ENCODE data around the gene HSPA5.

DNA sequence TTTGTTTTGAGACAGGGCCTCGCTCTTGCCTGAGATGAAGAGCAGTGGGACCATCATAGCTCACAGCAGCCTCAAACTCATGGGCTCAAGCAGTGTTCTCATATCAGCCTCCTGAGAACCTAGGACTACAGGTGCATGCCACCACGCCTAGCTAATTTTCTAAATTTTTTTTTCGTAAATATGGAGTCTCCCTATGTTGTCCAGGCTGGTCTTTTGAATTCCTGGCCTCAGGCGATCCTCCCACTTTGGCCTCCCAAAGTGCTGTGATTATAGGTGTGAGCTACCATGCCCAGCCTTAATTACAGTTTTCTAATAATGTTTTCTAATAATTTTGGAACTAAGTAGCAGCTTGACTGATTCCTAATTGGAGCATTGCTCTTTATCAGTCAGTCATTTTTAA is 35.6 kb upstream of the HSPA5 start:
- TF ChIP-seq, protein P1, sequence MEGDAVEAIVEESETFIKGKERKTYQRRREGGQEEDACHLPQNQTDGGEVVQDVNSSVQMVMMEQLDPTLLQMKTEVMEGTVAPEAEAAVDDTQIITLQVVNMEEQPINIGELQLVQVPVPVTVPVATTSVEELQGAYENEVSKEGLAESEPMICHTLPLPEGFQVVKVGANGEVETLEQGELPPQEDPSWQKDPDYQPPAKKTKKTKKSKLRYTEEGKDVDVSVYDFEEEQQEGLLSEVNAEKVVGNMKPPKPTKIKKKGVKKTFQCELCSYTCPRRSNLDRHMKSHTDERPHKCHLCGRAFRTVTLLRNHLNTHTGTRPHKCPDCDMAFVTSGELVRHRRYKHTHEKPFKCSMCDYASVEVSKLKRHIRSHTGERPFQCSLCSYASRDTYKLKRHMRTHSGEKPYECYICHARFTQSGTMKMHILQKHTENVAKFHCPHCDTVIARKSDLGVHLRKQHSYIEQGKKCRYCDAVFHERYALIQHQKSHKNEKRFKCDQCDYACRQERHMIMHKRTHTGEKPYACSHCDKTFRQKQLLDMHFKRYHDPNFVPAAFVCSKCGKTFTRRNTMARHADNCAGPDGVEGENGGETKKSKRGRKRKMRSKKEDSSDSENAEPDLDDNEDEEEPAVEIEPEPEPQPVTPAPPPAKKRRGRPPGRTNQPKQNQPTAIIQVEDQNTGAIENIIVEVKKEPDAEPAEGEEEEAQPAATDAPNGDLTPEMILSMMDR (tag by site-specific recombination; IDR thresholded peaks at IDR 0.05): no peak
- TF ChIP-seq, protein P2, sequence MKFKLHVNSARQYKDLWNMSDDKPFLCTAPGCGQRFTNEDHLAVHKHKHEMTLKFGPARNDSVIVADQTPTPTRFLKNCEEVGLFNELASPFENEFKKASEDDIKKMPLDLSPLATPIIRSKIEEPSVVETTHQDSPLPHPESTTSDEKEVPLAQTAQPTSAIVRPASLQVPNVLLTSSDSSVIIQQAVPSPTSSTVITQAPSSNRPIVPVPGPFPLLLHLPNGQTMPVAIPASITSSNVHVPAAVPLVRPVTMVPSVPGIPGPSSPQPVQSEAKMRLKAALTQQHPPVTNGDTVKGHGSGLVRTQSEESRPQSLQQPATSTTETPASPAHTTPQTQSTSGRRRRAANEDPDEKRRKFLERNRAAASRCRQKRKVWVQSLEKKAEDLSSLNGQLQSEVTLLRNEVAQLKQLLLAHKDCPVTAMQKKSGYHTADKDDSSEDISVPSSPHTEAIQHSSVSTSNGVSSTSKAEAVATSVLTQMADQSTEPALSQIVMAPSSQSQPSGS (tag by site-specific recombination; IDR thresholded peaks at IDR 0.05; ENCODE audit: low read depth): no peak
- TF ChIP-seq, protein P3, sequence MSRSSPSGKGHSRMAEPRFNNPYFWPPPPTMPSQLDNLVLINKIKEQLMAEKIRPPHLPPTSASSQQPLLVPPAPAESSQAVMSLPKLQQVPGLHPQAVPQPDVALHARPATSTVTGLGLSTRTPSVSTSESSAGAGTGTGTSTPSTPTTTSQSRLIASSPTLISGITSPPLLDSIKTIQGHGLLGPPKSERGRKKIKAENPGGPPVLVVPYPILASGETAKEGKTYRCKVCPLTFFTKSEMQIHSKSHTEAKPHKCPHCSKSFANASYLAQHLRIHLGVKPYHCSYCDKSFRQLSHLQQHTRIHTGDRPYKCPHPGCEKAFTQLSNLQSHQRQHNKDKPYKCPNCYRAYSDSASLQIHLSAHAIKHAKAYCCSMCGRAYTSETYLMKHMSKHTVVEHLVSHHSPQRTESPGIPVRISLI (tag by site-specific recombination; IDR thresholded peaks at IDR 0.05): no peak
- no peak for TF ChIP-seq ZNF155 (tag by site-specific recombination; IDR thresholded peaks at IDR 0.05)
- TF ChIP-seq, protein P4, sequence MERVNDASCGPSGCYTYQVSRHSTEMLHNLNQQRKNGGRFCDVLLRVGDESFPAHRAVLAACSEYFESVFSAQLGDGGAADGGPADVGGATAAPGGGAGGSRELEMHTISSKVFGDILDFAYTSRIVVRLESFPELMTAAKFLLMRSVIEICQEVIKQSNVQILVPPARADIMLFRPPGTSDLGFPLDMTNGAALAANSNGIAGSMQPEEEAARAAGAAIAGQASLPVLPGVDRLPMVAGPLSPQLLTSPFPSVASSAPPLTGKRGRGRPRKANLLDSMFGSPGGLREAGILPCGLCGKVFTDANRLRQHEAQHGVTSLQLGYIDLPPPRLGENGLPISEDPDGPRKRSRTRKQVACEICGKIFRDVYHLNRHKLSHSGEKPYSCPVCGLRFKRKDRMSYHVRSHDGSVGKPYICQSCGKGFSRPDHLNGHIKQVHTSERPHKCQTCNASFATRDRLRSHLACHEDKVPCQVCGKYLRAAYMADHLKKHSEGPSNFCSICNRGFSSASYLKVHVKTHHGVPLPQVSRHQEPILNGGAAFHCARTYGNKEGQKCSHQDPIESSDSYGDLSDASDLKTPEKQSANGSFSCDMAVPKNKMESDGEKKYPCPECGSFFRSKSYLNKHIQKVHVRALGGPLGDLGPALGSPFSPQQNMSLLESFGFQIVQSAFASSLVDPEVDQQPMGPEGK (tag by site-specific recombination; IDR thresholded peaks at IDR 0.05): no peak

All from HEK293 (cell line).